SK-N-SH (cell line): ENCODE measurements around the gene CNOT9.

Experiments
- ELF1 ChIP-seq: IDR thresholded peaks from 2 replicates; pipeline ENCODE4 v1.4.0; 2012
- EP300 ChIP-seq, 2 experiments: IDR thresholded peaks; 2 replicates each; pipeline versions ENCODE4 v1.4.0 to v1.6.1; 2012; ENCODE audit warnings: borderline replicate concordance in 1 of 2, low read depth in 1 of 2, low read length in 1 of 2
- EZH2phosphoT487 ChIP-seq: fragments of 200-600 bp; sonication (generic); IDR thresholded peaks from 2 replicates; pipeline ENCODE4 v1.6.1; 2017; ENCODE audit warnings: low read depth, mixed run types, mild to moderate bottlenecking, antibody characterized with exemption, moderate library complexity, borderline replicate concordance
- FOXJ3 ChIP-seq: sonication (generic); formaldehyde crosslinking; IDR thresholded peaks from 2 replicates; pipeline ENCODE4 v1.5.1; 2020; ENCODE audit warnings: mild to moderate bottlenecking, missing genetic modification reagents
- GABPA ChIP-seq: IDR thresholded peaks from 2 replicates; pipeline ENCODE4 v1.4.0; 2012; ENCODE audit warnings: low read depth, mild to moderate bottlenecking
- JUND ChIP-seq: IDR thresholded peaks from 2 replicates; pipeline ENCODE4 v1.4.0; 2012
- POLR2AphosphoS5 ChIP-seq: IDR thresholded peaks from 2 replicates; pipeline ENCODE4 v1.6.1; 2012; ENCODE audit warnings: low read depth, low read length
- RCOR1 ChIP-seq: fragments of 150-350 bp; IDR thresholded peaks from 2 replicates; pipeline ENCODE4 v1.6.1; 2017; ENCODE audit warnings: antibody characterized with exemption, low read length
- RXRA ChIP-seq: IDR thresholded peaks from 2 replicates; pipeline ENCODE4 v1.4.0; 2012; ENCODE audit warnings: low read depth, mild to moderate bottlenecking, borderline replicate concordance
- TF ChIP-seq, protein P1 (sequence below): IDR thresholded peaks from 2 replicates; pipeline ENCODE4 v1.4.0; 2012; ENCODE audit warnings: low read depth
- TF ChIP-seq, protein P2 (sequence below): fragments of 200-600 bp; sonication (generic); IDR thresholded peaks from 2 replicates; pipeline ENCODE4 v1.6.1; 2017; ENCODE audit warnings: antibody characterized with exemption, mild to moderate bottlenecking, moderate library complexity
- TF ChIP-seq, protein P3 (sequence below): fragments of 150-350 bp; IDR thresholded peaks from 2 replicates; pipeline ENCODE4 v1.6.1; 2017; ENCODE audit warnings: antibody characterized with exemption, low read length, low read depth, borderline replicate concordance
- TF ChIP-seq, protein P4 (sequence below): IDR thresholded peaks from 2 replicates; pipeline ENCODE4 v1.4.0; 2012; ENCODE audit warnings: low read depth, borderline replicate concordance

DNA sequence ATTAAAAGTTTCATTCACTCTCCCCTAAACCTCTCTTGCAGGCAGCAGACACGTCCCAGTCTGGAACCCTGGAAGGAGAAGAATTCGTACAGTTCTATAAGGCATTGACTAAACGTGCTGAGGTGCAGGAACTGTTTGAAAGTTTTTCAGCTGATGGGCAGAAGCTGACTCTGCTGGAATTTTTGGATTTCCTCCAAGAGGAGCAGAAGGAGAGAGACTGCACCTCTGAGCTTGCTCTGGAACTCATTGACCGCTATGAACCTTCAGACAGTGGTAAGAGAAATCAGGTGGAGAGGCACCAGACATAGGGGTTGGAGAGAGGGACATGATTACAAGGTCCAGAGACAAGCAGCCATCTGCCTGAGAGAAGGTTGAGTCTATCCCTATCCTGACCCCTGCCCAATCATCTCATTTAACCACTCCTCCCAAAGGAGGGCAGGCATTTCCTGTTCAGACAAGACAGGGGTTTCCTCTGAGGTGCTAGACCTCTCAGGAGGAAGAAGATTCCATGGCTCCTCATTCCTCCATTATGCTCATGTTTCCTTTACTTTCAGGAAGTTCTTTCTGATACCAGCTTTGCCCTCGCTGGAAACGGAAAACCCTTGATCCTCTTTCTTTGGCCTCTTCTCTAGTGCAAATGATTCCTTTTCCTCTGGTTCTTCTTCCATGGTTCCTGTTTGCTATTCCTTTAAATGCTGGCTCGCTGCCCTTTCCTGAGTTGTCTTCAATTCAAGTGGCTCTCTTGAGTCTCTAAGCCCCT, 54.1 kb downstream of the CNOT9 start:
- TF ChIP-seq GABPA = no peak
- TF ChIP-seq, protein P1, sequence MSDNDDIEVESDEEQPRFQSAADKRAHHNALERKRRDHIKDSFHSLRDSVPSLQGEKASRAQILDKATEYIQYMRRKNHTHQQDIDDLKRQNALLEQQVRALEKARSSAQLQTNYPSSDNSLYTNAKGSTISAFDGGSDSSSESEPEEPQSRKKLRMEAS = no peak
- TF ChIP-seq, protein P2, sequence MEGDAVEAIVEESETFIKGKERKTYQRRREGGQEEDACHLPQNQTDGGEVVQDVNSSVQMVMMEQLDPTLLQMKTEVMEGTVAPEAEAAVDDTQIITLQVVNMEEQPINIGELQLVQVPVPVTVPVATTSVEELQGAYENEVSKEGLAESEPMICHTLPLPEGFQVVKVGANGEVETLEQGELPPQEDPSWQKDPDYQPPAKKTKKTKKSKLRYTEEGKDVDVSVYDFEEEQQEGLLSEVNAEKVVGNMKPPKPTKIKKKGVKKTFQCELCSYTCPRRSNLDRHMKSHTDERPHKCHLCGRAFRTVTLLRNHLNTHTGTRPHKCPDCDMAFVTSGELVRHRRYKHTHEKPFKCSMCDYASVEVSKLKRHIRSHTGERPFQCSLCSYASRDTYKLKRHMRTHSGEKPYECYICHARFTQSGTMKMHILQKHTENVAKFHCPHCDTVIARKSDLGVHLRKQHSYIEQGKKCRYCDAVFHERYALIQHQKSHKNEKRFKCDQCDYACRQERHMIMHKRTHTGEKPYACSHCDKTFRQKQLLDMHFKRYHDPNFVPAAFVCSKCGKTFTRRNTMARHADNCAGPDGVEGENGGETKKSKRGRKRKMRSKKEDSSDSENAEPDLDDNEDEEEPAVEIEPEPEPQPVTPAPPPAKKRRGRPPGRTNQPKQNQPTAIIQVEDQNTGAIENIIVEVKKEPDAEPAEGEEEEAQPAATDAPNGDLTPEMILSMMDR = no peak
- no peak for TF ChIP-seq EP300 (IDR thresholded peaks at IDR 0.05; ENCODE audit: borderline replicate concordance in 1 of 2, low read depth in 1 of 2, low read length in 1 of 2)
- no peak for TF ChIP-seq RCOR1
- no peak for TF ChIP-seq FOXJ3
- TF ChIP-seq EZH2phosphoT487 = no peak
- no peak for TF ChIP-seq POLR2AphosphoS5
- TF ChIP-seq, protein P3, sequence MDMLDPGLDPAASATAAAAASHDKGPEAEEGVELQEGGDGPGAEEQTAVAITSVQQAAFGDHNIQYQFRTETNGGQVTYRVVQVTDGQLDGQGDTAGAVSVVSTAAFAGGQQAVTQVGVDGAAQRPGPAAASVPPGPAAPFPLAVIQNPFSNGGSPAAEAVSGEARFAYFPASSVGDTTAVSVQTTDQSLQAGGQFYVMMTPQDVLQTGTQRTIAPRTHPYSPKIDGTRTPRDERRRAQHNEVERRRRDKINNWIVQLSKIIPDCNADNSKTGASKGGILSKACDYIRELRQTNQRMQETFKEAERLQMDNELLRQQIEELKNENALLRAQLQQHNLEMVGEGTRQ = no peak
- TF ChIP-seq ELF1 = no peak
- TF ChIP-seq RXRA = no peak
- no peak for TF ChIP-seq JUND
- TF ChIP-seq, protein P4, sequence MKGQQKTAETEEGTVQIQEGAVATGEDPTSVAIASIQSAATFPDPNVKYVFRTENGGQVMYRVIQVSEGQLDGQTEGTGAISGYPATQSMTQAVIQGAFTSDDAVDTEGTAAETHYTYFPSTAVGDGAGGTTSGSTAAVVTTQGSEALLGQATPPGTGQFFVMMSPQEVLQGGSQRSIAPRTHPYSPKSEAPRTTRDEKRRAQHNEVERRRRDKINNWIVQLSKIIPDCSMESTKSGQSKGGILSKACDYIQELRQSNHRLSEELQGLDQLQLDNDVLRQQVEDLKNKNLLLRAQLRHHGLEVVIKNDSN = no peak
